Measurements from ENCODE around the gene ATP6V0A4. TPM values are rescaled to one million over a fixed set of nuclear protein-coding genes. Genes with fewer than 3 reads are reported as not detected.
"Not testable (repeated sequence)": the region's sequence is repeated elsewhere in the genome, so short reads cannot be mapped to it uniquely, and the experiment has no call there.

The ATP6V0A4 gene
- total RNA-seq, 1 experiment from 2014 or later: not detected

GRCh38 chr7:138813945-138814344 is 15.9 kb upstream of the ATP6V0A4 start:
- no TSS peak for BruUV-seq (replicated peaks)
- no peaks in the 10 kb centered on the region for H3K36me3 ChIP-seq (ENCODE audit: insufficient read depth, low read length, poor library complexity, severe bottlenecking)
- CTCF ChIA-PET: no interaction called here
- POLR2A ChIA-PET (ENCODE audit: low non-redundant PET): no interaction called here
- intact Hi-C loops (cut with micrococcal nuclease; ENCODE audit: unreplicated experiment): no loop called here
- H3K4me3 ChIP-seq (ENCODE audit: low read depth, low read length, poor library complexity, severe bottlenecking): no peak overlapping the region
- H3K27ac ChIP-seq (ENCODE audit: low read depth, low read length, poor library complexity, severe bottlenecking): no peak overlapping the region
- no peaks in the 10 kb centered on the region for H3K27me3 ChIP-seq (replicated peaks; ENCODE audit: insufficient read depth, low read depth, low read length, poor library complexity)
- DNase-seq (ENCODE audit: low spot score): no peak
- H3K4me1 ChIP-seq (ENCODE audit: insufficient read depth, low read length, poor library complexity, severe bottlenecking): no peaks in the 10 kb centered on the region
- no peaks in the 10 kb centered on the region for H3K9me3 ChIP-seq (ENCODE audit: low read depth, low read length, poor library complexity, severe bottlenecking)
- no peak for TF ChIP-seq EZH2 (IDR thresholded peaks at IDR 0.05; ENCODE audit: borderline replicate concordance, low read depth, low read length, poor library complexity, severe bottlenecking)

- DNase-seq (ENCODE audit: low spot score); BruUV-seq (replicated peaks); POLR2A ChIA-PET (ENCODE audit: low non-redundant PET): not testable (repeated sequence)
These were observed 13.3 kb upstream of the ATP6V0A4 start for GRCh38 chr7:138811327-138811726.

GRCh38 chr7:138809346-138809745 is 11.3 kb upstream of the ATP6V0A4 start:
- no peaks in the 10 kb centered on the region for H3K4me1 ChIP-seq (ENCODE audit: insufficient read depth, low read length, poor library complexity, severe bottlenecking)
- ChIA-PET CTCF (no interaction called here), POLR2A (ENCODE audit: low non-redundant PET) (no interaction called here)
- TF ChIP-seq CTCF (conservative IDR thresholded peaks at IDR 0.05; ENCODE audit: low read depth, low read length) (no peak), EZH2 (IDR thresholded peaks at IDR 0.05; ENCODE audit: borderline replicate concordance, low read depth, low read length, poor library complexity, severe bottlenecking) (no peak)
- H3K27ac ChIP-seq (ENCODE audit: low read depth, low read length, poor library complexity, severe bottlenecking): no peak overlapping the region
- H3K36me3 ChIP-seq (ENCODE audit: insufficient read depth, low read length, poor library complexity, severe bottlenecking): no peaks in the 10 kb centered on the region
- intact Hi-C loops (cut with micrococcal nuclease; ENCODE audit: unreplicated experiment): no loop called here
- no peak overlapping the region for H3K4me3 ChIP-seq (ENCODE audit: low read depth, low read length, poor library complexity, severe bottlenecking)
- no TSS peak for BruUV-seq (replicated peaks)
- DNase-seq (ENCODE audit: low spot score): no peak
- H3K27me3 ChIP-seq (replicated peaks; ENCODE audit: insufficient read depth, low read depth, low read length, poor library complexity): peaks cover 14% of the 10 kb centered on the region
- H3K9me3 ChIP-seq (ENCODE audit: low read depth, low read length, poor library complexity, severe bottlenecking): no peaks in the 10 kb centered on the region

More at GRCh38 chr7:138811327-138811726, 13.3 kb upstream of the ATP6V0A4 start:
- H3K27me3 ChIP-seq (replicated peaks; ENCODE audit: insufficient read depth, low read depth, low read length, poor library complexity); H3K27ac ChIP-seq (ENCODE audit: low read depth, low read length, poor library complexity, severe bottlenecking); H3K4me1 ChIP-seq (ENCODE audit: insufficient read depth, low read length, poor library complexity, severe bottlenecking); H3K4me3 ChIP-seq (ENCODE audit: low read depth, low read length, poor library complexity, severe bottlenecking); CTCF ChIA-PET; H3K9me3 ChIP-seq (ENCODE audit: low read depth, low read length, poor library complexity, severe bottlenecking); intact Hi-C loops (cut with micrococcal nuclease; ENCODE audit: unreplicated experiment); H3K36me3 ChIP-seq (ENCODE audit: insufficient read depth, low read length, poor library complexity, severe bottlenecking): not testable (repeated sequence)

GRCh38 chr7:138804618-138805017 is 6.6 kb upstream of the ATP6V0A4 start:
- no peaks in the 10 kb centered on the region for H3K36me3 ChIP-seq (ENCODE audit: insufficient read depth, low read length, poor library complexity, severe bottlenecking)
- no peaks in the 10 kb centered on the region for H3K9me3 ChIP-seq (ENCODE audit: low read depth, low read length, poor library complexity, severe bottlenecking)
- ChIA-PET CTCF (no interaction called here), POLR2A (ENCODE audit: low non-redundant PET) (no interaction called here)
- TF ChIP-seq CTCF (conservative IDR thresholded peaks at IDR 0.05; ENCODE audit: low read depth, low read length) (no peak), EZH2 (IDR thresholded peaks at IDR 0.05; ENCODE audit: borderline replicate concordance, low read depth, low read length, poor library complexity, severe bottlenecking) (no peak)
- intact Hi-C loops (cut with micrococcal nuclease; ENCODE audit: unreplicated experiment): no loop called here
- H3K27me3 ChIP-seq (replicated peaks; ENCODE audit: insufficient read depth, low read depth, low read length, poor library complexity): peaks cover 32% of the 10 kb centered on the region
- no peaks in the 10 kb centered on the region for H3K4me1 ChIP-seq (ENCODE audit: insufficient read depth, low read length, poor library complexity, severe bottlenecking)
- H3K4me3 ChIP-seq (ENCODE audit: low read depth, low read length, poor library complexity, severe bottlenecking): no peak overlapping the region
- no peak for DNase-seq (ENCODE audit: low spot score)
- no TSS peak for BruUV-seq (replicated peaks)
- no peak overlapping the region for H3K27ac ChIP-seq (ENCODE audit: low read depth, low read length, poor library complexity, severe bottlenecking)

Data from A673 (cell line).